H9 (cell line): ENCODE results near the gene MALRD1. TPM values are rescaled to one million over a fixed set of nuclear protein-coding genes. Genes with fewer than 3 reads are reported as not detected.

Experiments
- DNase-seq: peaks from one replicate; pipeline ENCODE4 v3.0.0-alpha.2; 2017
- H2AFZ ChIP-seq: one replicate; pipeline ENCODE4 v1.6.1; 2013; ENCODE audit warnings: mild to moderate bottlenecking, low read length, control low read depth, moderate library complexity
- H2AK5ac ChIP-seq: 2 replicates; pipeline ENCODE4 v1.6.1; 2013; ENCODE audit warnings: low read length, control low read depth, mixed read lengths; ENCODE audit not compliant: insufficient read length
- H2BK120ac ChIP-seq: one replicate; pipeline ENCODE4 v1.6.1; 2013; ENCODE audit warnings: low read depth, mild to moderate bottlenecking, low read length, control low read depth, inconsistent platforms; ENCODE audit not compliant: poor library complexity, severe bottlenecking
- H2BK12ac ChIP-seq: 2 replicates; pipeline ENCODE4 v1.6.1; 2013; ENCODE audit warnings: low read length, control low read depth, mixed read lengths, low read depth; ENCODE audit not compliant: insufficient read length
- H2BK15ac ChIP-seq: 2 replicates; pipeline ENCODE4 v1.6.1; 2013; ENCODE audit warnings: low read depth, low read length, control low read depth
- H2BK20ac ChIP-seq: one replicate; pipeline ENCODE4 v1.6.1; 2013; ENCODE audit warnings: low read depth, mild to moderate bottlenecking, low read length, control low read depth, inconsistent platforms; ENCODE audit not compliant: poor library complexity, severe bottlenecking
- H2BK5ac ChIP-seq: 2 replicates; pipeline ENCODE4 v1.6.1; 2013; ENCODE audit warnings: low read length, control low read depth, mixed read lengths; ENCODE audit not compliant: insufficient read length
- H3K14ac ChIP-seq: 2 replicates; pipeline ENCODE4 v1.6.1; 2013; ENCODE audit warnings: low read length, control low read depth; ENCODE audit not compliant: insufficient read depth
- H3K18ac ChIP-seq: 2 replicates; pipeline ENCODE4 v1.6.1; 2013; ENCODE audit warnings: low read depth, mild to moderate bottlenecking, mixed read lengths, low read length, control low read depth; ENCODE audit not compliant: insufficient read length
- H3K23ac ChIP-seq: 2 replicates; pipeline ENCODE4 v1.6.1; 2013; ENCODE audit warnings: low read length, control low read depth, mixed read lengths, low read depth; ENCODE audit not compliant: insufficient read length
- H3K23me2 ChIP-seq: 2 replicates; pipeline ENCODE4 v1.6.1; 2013; ENCODE audit warnings: low read depth, mild to moderate bottlenecking, mixed read lengths, low read length, control low read depth; ENCODE audit not compliant: insufficient read length, poor library complexity, severe bottlenecking
- H3K27ac ChIP-seq: 2 replicates; pipeline ENCODE4 v1.5.1; 2013; ENCODE audit warnings: low read length, control low read depth, mixed read lengths, low read depth; ENCODE audit not compliant: insufficient read length
- H3K27me3 ChIP-seq: 2 replicates; pipeline ENCODE4 v1.6.1; 2013; ENCODE audit warnings: low read length, control low read depth, inconsistent platforms; ENCODE audit not compliant: insufficient read depth
- H3K4ac ChIP-seq: 2 replicates; pipeline ENCODE4 v1.6.1; 2013; ENCODE audit warnings: low read depth, mild to moderate bottlenecking, control low read depth, inconsistent platforms, low read length, moderate library complexity
- H3K4me1 ChIP-seq: 2 replicates; pipeline ENCODE4 v1.6.1; 2013; ENCODE audit warnings: low read length, control low read depth, inconsistent platforms; ENCODE audit not compliant: insufficient read depth
- H3K4me2 ChIP-seq: 2 replicates; pipeline ENCODE4 v1.6.1; 2013; ENCODE audit warnings: low read length, control low read depth, mixed read lengths; ENCODE audit not compliant: insufficient read length, insufficient read depth
- H3K56ac ChIP-seq: 2 replicates; pipeline ENCODE4 v1.6.1; 2013; ENCODE audit warnings: low read depth, mild to moderate bottlenecking, mixed read lengths, low read length, control low read depth; ENCODE audit not compliant: insufficient read length
- H3K79me1 ChIP-seq: 2 replicates; pipeline ENCODE4 v1.6.1; 2013; ENCODE audit warnings: low read depth, mild to moderate bottlenecking, moderate library complexity, low read length, control low read depth, inconsistent platforms; ENCODE audit not compliant: insufficient read depth, poor library complexity, severe bottlenecking
- H3K79me2 ChIP-seq: 2 replicates; pipeline ENCODE4 v1.6.1; 2013; ENCODE audit warnings: low read length, control low read depth, inconsistent platforms; ENCODE audit not compliant: insufficient read depth
- H3K9ac ChIP-seq: 2 replicates; pipeline ENCODE4 v1.6.1; 2013; ENCODE audit warnings: low read length, control low read depth, mixed read lengths; ENCODE audit not compliant: insufficient read length; ENCODE audit errors: extremely low read depth
- H3K9me3 ChIP-seq: one replicate; pipeline ENCODE4 v1.6.1; 2013; ENCODE audit warnings: low read depth, low read length, inconsistent platforms; ENCODE audit not compliant: control insufficient read depth
- H3T11ph ChIP-seq: one replicate; pipeline ENCODE4 v1.6.1; 2013; ENCODE audit warnings: mild to moderate bottlenecking, low read length, control low read depth, inconsistent platforms
- H4K20me1 ChIP-seq: one replicate; pipeline ENCODE4 v1.6.1; 2013; ENCODE audit not compliant: control insufficient read depth, insufficient read length, insufficient read depth
- H4K5ac ChIP-seq: 2 replicates; pipeline ENCODE4 v1.6.1; 2013; ENCODE audit warnings: low read depth, mild to moderate bottlenecking, mixed read lengths, low read length, control low read depth; ENCODE audit not compliant: insufficient read length
- H4K8ac ChIP-seq: replicated peaks from 2 replicates; pipeline ENCODE4 v1.6.1; 2013; ENCODE audit warnings: low read length, control low read depth, mixed read lengths, low read depth; ENCODE audit not compliant: insufficient read length
- H4K91ac ChIP-seq: 2 replicates; pipeline ENCODE4 v1.6.1; 2013; ENCODE audit warnings: low read depth, mild to moderate bottlenecking, moderate library complexity, mixed read lengths, low read length, control low read depth; ENCODE audit not compliant: insufficient read length
- H3K27ac Mint-ChIP-seq, 3 experiments: 2 replicates in 2 of 3; 3 replicates in 1 of 3; pipeline ENCODE4 v1.8.0; 2020 to 2021; ENCODE audit warnings: mixed read lengths in 3 of 3, mild to moderate bottlenecking in 1 of 3, moderate library complexity in 1 of 3
- H3K27me3 Mint-ChIP-seq: 2 replicates; pipeline ENCODE4 v1.8.0; 2021; ENCODE audit warnings: low read depth, mild to moderate bottlenecking, moderate library complexity, mixed read lengths
- H3K36me3 Mint-ChIP-seq, 3 experiments: 2 replicates in 2 of 3; 3 replicates in 1 of 3; pipeline ENCODE4 v1.8.0; 2020 to 2021; ENCODE audit warnings: low read depth in 3 of 3, mixed read lengths in 3 of 3; ENCODE audit not compliant: insufficient read depth in 1 of 3
- H3K4me1 Mint-ChIP-seq, 2 experiments: 2 replicates each; pipeline ENCODE4 v1.8.0; 2020; ENCODE audit warnings: mixed read lengths in 2 of 2
- H3K4me3 Mint-ChIP-seq, 2 experiments: 2 replicates in 1 of 2; 3 replicates in 1 of 2; pipeline ENCODE4 v1.8.0; 2020 to 2021; ENCODE audit warnings: mild to moderate bottlenecking in 2 of 2, mixed read lengths in 2 of 2, moderate library complexity in 1 of 2
- H3K9me3 Mint-ChIP-seq, 2 experiments: 2 replicates in 1 of 2; 3 replicates in 1 of 2; pipeline ENCODE4 v1.8.0; 2020; ENCODE audit warnings: mild to moderate bottlenecking in 2 of 2, mixed read lengths in 2 of 2, moderate library complexity in 1 of 2
- WGBS: extraction: QIAGEN DNeasy Blood & Tissue Kit; methylation state at CpG from one replicate; pipeline ENCODE4 v1.1.7; 2013; ENCODE audit warnings: missing lambda C conversion rate, low lambda C conversion rate, mixed read lengths; ENCODE audit not compliant: insufficient read length; ENCODE audit errors: extremely low coverage; 5-methylcytosine and 5-hydroxymethylcytosine counted together
- total RNA-seq: library from RNA; stranded (reverse); gene quantifications from 2 replicates; pipeline ENCODE4 v1.2.1, GENCODE V29; 2021
- TF ChIP-seq, protein P1 (sequence below): fragments of 200-600 bp; sonication (generic); conservative IDR thresholded peaks from 3 replicates; pipeline ENCODE4 v1.8.0; 2021; ENCODE audit warnings: antibody characterized with exemption, mild to moderate bottlenecking

MALRD1 gene
- total RNA-seq, 1 experiment from 2014 or later = 0.20 TPM

DNA sequence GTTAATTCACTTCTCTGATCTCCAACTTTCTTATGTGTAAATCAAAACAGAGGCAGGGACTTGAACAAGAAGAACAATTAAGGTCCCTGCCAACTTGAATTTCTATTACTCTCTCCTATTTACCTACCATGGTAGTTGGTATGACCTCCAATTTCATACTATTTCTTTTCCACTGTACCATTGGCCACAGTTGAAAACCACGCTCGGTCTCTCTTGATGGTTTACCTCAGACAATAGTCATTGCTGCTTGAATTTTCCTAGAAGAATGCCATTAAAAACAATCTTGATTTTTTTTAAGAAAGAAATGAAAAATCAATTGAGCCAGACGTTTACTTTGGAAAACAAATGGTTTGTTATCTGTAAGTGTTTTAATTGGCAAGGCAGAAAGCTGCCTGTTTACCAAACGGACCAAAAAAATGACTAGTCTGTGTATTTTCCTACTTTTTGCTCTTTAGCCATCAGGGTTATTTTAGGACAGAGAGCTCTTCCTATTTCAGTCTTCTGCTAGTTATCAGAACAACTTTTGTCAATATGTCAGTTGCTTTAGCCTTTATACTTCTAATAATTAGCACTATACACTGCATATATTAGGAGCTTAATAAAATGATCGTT, 610.1 kb downstream of the MALRD1 start:
- TF ChIP-seq, protein P1, sequence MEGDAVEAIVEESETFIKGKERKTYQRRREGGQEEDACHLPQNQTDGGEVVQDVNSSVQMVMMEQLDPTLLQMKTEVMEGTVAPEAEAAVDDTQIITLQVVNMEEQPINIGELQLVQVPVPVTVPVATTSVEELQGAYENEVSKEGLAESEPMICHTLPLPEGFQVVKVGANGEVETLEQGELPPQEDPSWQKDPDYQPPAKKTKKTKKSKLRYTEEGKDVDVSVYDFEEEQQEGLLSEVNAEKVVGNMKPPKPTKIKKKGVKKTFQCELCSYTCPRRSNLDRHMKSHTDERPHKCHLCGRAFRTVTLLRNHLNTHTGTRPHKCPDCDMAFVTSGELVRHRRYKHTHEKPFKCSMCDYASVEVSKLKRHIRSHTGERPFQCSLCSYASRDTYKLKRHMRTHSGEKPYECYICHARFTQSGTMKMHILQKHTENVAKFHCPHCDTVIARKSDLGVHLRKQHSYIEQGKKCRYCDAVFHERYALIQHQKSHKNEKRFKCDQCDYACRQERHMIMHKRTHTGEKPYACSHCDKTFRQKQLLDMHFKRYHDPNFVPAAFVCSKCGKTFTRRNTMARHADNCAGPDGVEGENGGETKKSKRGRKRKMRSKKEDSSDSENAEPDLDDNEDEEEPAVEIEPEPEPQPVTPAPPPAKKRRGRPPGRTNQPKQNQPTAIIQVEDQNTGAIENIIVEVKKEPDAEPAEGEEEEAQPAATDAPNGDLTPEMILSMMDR = no peak
- Histone ChIP-seq H4K5ac (no peak overlapping the region), H4K8ac (no peak overlapping the region), H3T11ph (no peak overlapping the region), H3K18ac (no peak overlapping the region), H2BK5ac (no peak overlapping the region), H3K56ac (no peak overlapping the region), H3K14ac (no peak overlapping the region), H3K27ac (no peak overlapping the region), H3K4ac (no peak overlapping the region), H2AK5ac (no peak overlapping the region), H3K9ac (no peak overlapping the region), H3K4me1 (no peaks in the 10 kb centered on the region), H2BK15ac (no peak overlapping the region), H3K23me2 (no peaks in the 10 kb centered on the region), H2BK120ac (no peak overlapping the region), H3K79me2 (no peaks in the 10 kb centered on the region), H2BK12ac (no peak overlapping the region), H4K91ac (no peak overlapping the region), H3K9me3 (no peaks in the 10 kb centered on the region), H4K20me1 (no peaks in the 10 kb centered on the region), H2AFZ (no peak overlapping the region), H3K27me3 (no peaks in the 10 kb centered on the region), H3K79me1 (no peaks in the 10 kb centered on the region), H2BK20ac (no peak overlapping the region), H3K23ac (no peak overlapping the region), H3K4me2 (no peak overlapping the region)
- no peak for DNase-seq
- Mint-ChIP-seq H3K27ac (no peak overlapping the region), H3K4me3 (no peak overlapping the region), H3K27me3 (no peaks in the 10 kb centered on the region), H3K4me1 (no peaks in the 10 kb centered on the region), H3K9me3 (0 out of 5 replicates have a peak, but pooled peaks cover 0 to 2% of the 10 kb centered on the region in 2 experiments), H3K36me3 (no peaks in the 10 kb centered on the region)
- WGBS = no CpG with 5 or more reads among the region's 5 CpGs
